BJ (cell line): ENCODE measurements around the gene SLC35F6. TPM values are rescaled to one million over a fixed set of nuclear protein-coding genes. Genes with fewer than 3 reads are reported as not detected.
A peak's percentile ranks its signal among the peaks of the same experiment; 100 is the strongest.

Experiments used
- CTCF ChIA-PET: fragments of 350-600 bp; formaldehyde crosslinking; extraction: SDS; loops from one replicate; lab custom pipeline; 2021; ENCODE audit warnings: antibody characterized with exemption, inconsistent platforms; lab: Yijun Ruan, JAX
- POLR2A ChIA-PET: fragments of 300-600 bp; sonication (Branson Sonifier 250); formaldehyde crosslinking; extraction: SDS; loops from one replicate; lab custom pipeline; 2021; ENCODE audit warnings: antibody characterized with exemption; lab: Charles Lee
- DNase-seq: peaks from one replicate; pipeline ENCODE4 v3.0.0-alpha.2; 2011; ENCODE audit warnings: low read depth
- H3K27me3 ChIP-seq: 2 replicates; pipeline ENCODE4 v1.6.0; 2011; ENCODE audit warnings: low read length; ENCODE audit not compliant: control insufficient read depth, insufficient read depth
- H3K36me3 ChIP-seq: 2 replicates; pipeline ENCODE4 v1.5.1; 2011; ENCODE audit warnings: low read length; ENCODE audit not compliant: control insufficient read depth, insufficient read depth
- H3K4me3 ChIP-seq: 2 replicates; pipeline ENCODE4 v1.5.1; 2011; ENCODE audit warnings: low read depth, mild to moderate bottlenecking, control low read depth, low read length
- polyA plus RNA-seq: library from polyadenylated mRNA; depleted of rRNA; stranded (reverse); fragments of >200 nt; gene quantifications from 2 replicates; pipeline ENCODE4 v1.2.3, GENCODE V29; 2011
- TF ChIP-seq, protein P1 (sequence below): IDR thresholded peaks from 2 replicates; pipeline ENCODE4 v1.5.1; 2011; ENCODE audit warnings: low read depth, mild to moderate bottlenecking, control low read depth, inconsistent platforms, low read length, moderate library complexity; ENCODE audit not compliant: insufficient read depth

Gene SLC35F6
- polyA plus RNA-seq, 1 experiment: 37.1 TPM

DNA sequence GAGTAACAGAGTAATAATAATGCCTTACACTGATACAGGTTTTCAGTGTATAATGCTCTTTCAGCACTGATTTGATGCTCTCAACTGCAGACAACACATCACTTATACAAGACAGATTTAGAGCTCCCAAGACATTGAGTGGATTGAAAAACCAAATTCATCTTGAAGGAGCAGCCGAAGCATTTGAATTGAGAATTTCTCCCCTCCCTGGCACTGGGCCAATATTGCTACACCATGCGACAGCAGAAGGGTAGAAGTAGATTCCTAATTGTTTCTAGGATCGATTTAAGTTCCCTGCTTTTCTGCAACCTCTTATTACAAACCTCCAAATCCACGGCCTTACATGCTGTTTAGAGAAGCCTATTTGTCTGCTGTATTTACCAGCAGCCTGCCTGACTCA is 37.2 kb downstream of the SLC35F6 start:
- no peak for DNase-seq
- CTCF ChIA-PET: no interaction called here
- POLR2A ChIA-PET: no interaction called here
- H3K36me3 ChIP-seq: no peaks in the 10 kb centered on the region
- TF ChIP-seq, protein P1, sequence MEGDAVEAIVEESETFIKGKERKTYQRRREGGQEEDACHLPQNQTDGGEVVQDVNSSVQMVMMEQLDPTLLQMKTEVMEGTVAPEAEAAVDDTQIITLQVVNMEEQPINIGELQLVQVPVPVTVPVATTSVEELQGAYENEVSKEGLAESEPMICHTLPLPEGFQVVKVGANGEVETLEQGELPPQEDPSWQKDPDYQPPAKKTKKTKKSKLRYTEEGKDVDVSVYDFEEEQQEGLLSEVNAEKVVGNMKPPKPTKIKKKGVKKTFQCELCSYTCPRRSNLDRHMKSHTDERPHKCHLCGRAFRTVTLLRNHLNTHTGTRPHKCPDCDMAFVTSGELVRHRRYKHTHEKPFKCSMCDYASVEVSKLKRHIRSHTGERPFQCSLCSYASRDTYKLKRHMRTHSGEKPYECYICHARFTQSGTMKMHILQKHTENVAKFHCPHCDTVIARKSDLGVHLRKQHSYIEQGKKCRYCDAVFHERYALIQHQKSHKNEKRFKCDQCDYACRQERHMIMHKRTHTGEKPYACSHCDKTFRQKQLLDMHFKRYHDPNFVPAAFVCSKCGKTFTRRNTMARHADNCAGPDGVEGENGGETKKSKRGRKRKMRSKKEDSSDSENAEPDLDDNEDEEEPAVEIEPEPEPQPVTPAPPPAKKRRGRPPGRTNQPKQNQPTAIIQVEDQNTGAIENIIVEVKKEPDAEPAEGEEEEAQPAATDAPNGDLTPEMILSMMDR: no peak
- no peak overlapping the region for H3K4me3 ChIP-seq
- H3K27me3 ChIP-seq: no peaks in the 10 kb centered on the region

DNA sequence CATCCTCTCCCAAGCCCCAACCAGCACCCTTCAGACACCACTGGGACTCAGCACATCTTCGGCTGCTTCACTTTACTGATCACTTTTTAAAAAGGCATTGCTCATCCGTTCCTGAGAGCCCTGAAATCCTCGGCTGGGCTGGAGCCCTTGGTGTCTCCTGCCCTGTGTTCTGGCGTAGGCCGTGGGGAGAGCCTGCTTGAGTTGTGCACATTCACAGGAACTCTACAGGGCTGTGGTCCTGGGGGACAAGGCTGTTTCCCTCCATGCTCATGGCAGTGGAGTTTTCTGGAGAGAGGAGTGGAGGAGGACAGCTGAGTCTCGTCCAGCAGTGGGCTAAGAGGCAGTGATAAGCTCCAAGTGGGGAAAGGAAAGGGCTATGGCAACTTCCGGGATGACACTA is 37.7 kb downstream of the SLC35F6 start:
- no peak overlapping the region for H3K4me3 ChIP-seq
- H3K27me3 ChIP-seq: no peaks in the 10 kb centered on the region
- CTCF ChIA-PET: no interaction called here
- H3K36me3 ChIP-seq: no peaks in the 10 kb centered on the region
- TF ChIP-seq, protein P1: no peak
- no peak for DNase-seq
- POLR2A ChIA-PET: no interaction called here

DNA sequence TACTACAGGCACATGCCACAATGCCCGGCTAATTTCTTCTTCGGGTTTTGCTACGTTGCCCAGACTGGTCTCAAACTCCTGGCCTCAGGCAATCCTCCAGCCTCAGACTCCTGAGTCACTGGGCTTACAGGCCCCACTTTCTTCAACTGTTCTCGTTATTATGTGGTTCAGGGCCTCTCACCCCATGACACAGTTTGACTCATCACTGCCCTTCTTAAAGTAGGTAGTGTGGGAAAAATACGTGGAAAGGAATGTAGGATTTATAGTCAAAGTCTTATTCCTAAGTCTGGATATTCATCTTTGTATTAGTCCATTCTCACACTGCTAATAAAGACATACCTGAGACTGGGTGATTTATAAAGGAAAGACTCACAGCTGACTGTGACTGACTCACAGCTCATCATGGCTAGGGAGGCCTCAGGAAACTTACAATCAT is 41.2 kb downstream of the SLC35F6 start:
- no peak overlapping the region for H3K4me3 ChIP-seq
- peak; percentile 72 for DNase-seq
- ChIA-PET CTCF (interaction anchor here (1.0 kb wide), 1 partner anchor 11 kb away, joined by 3 read pairs; no protein-coding TSS in a partner anchor), POLR2A (no interaction called here)
- H3K36me3 ChIP-seq: no peaks in the 10 kb centered on the region
- TF ChIP-seq, protein P1: no peak
- H3K27me3 ChIP-seq: no peaks in the 10 kb centered on the region

DNA sequence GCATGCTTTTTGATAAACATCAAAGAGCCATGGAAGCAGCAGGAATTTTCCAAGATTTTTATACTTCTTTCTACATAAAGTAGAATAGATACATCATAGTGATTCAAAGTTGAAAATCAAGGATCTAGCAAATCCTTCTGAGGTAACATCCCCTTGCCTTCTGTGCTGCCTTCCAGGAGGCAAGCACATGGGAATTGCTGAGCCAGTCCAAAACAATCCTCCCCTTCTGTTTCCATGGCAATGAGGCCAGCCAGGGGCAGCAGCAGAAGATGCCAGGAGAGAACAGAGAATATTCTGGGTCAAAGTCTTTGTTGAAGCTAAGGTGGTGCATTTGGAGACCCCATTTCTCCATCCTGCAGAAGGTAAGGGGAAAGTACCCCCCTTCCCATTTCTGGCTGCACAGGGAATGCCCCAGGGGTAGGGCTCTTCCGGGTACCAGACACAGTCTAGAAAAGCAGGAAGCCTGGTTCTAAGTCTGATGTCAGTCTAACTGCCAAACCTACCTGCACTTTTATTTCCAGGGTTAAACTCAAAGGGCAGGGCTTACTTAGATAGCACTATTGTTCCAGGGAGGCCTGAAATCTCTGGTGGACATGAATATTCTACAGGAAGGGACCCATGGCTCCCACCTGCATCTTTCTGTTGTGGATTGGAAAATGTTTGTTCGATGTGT is 43.8 kb downstream of the SLC35F6 start:
- ChIA-PET POLR2A (no interaction called here), CTCF (no interaction called here)
- Histone ChIP-seq H3K36me3 (no peaks in the 10 kb centered on the region), H3K4me3 (no peak overlapping the region), H3K27me3 (no peaks in the 10 kb centered on the region; the same call in none of the 2 replicates)
- TF ChIP-seq, protein P1: no peak
- no peak for DNase-seq

DNA sequence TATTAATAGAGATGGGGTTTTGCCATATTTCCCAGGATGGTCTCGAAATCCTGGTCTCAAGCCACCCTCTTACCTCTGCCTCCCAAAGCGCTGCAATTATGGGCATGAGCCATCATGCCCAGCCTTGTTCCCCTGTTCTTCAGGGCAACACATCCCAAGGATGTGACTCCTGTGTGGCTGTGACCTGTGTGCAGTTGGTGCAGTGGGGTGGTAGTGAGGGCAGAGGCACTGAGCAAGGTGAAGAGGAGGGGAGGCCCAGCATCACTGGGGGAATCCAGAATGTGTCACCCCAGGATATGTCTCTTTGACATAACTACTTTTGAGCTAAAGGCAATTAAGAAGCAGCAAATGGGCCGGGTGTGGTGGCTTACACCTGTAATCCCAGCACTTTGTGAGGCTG is 45.1 kb downstream of the SLC35F6 start:
- TF ChIP-seq, protein P1: no peak
- Histone ChIP-seq H3K36me3 (no peaks in the 10 kb centered on the region), H3K27me3 (no peaks in the 10 kb centered on the region; the same call in none of the 2 replicates), H3K4me3 (no peak overlapping the region)
- POLR2A ChIA-PET: no interaction called here
- no peak for DNase-seq
- CTCF ChIA-PET: interaction anchor here (0.9 to 1.4 kb wide), 2 partner anchors 10 to 19 kb away, joined by 3 read pairs; no protein-coding TSS in a partner anchor
